ENCODE measurements around the gene TMEM108.

The TMEM108 gene

GRCh38 chr3:133209871-133210550 is 171.8 kb downstream of the TMEM108 start:
- no peak for TF ChIP-seq CTCF (conservative IDR thresholded peaks at IDR 0.05; ENCODE audit: control insufficient read depth, insufficient read depth, low read depth, low read length)
- peak; percentile 30 for DNase-seq (ENCODE audit: low read depth)
- no peak overlapping the region for H3K4me3 ChIP-seq (ENCODE audit: control insufficient read depth, low read depth, low read length)

- no peak for DNase-seq (ENCODE audit: low read depth)
- TF ChIP-seq CTCF (conservative IDR thresholded peaks at IDR 0.05; ENCODE audit: control insufficient read depth, insufficient read depth, low read depth, low read length): no peak
- H3K4me3 ChIP-seq (ENCODE audit: control insufficient read depth, low read depth, low read length): no peak overlapping the region
Measured at GRCh38 chr3:133210656-133211055, 172.5 kb downstream of the TMEM108 start.

GRCh38 chr3:133211449-133211848 is 173.3 kb downstream of the TMEM108 start:
- DNase-seq (ENCODE audit: low read depth): no peak
- no peak overlapping the region for H3K4me3 ChIP-seq (ENCODE audit: control insufficient read depth, low read depth, low read length)

GRCh38 chr3:133211856-133212255 is 173.7 kb downstream of the TMEM108 start:
- DNase-seq (ENCODE audit: low read depth): no peak
- H3K4me3 ChIP-seq (ENCODE audit: control insufficient read depth, low read depth, low read length): no peak overlapping the region
- no peak for TF ChIP-seq CTCF (conservative IDR thresholded peaks at IDR 0.05; ENCODE audit: control insufficient read depth, insufficient read depth, low read depth, low read length)

More at GRCh38 chr3:133211449-133211848, 173.3 kb downstream of the TMEM108 start:
- TF ChIP-seq CTCF (conservative IDR thresholded peaks at IDR 0.05; ENCODE audit: control insufficient read depth, insufficient read depth, low read depth, low read length): no peak

- no peak overlapping the region for H3K4me3 ChIP-seq (ENCODE audit: control insufficient read depth, low read depth, low read length)
- DNase-seq (ENCODE audit: low read depth): no peak
- no peak for TF ChIP-seq CTCF (conservative IDR thresholded peaks at IDR 0.05; ENCODE audit: control insufficient read depth, insufficient read depth, low read depth, low read length)
Measured at GRCh38 chr3:133213937-133214336, 175.7 kb downstream of the TMEM108 start.

GRCh38 chr3:133227813-133228212 is 189.6 kb downstream of the TMEM108 start:
- DNase-seq (ENCODE audit: low read depth): no peak
- TF ChIP-seq CTCF (conservative IDR thresholded peaks at IDR 0.05; ENCODE audit: control insufficient read depth, insufficient read depth, low read depth, low read length): no peak
- no peak overlapping the region for H3K4me3 ChIP-seq (ENCODE audit: control insufficient read depth, low read depth, low read length)

All from fibroblast of mammary gland (primary cell).